Activated CD4-positive, alpha-beta T cell treated with anti-CD3 and anti-CD28 coated beads, Interleukin-2, amount 10 ng/mL, durations not matched to agents 7 days and 5 days (primary cell): Measurements from ENCODE around the gene ST6GAL1. TPM values are rescaled to one million over a fixed set of nuclear protein-coding genes. Genes with fewer than 3 reads are reported as not detected.
A peak's percentile ranks its signal among the peaks of the same experiment; 100 is the strongest.

Experiments
- CTCF ChIA-PET: fragments of 350-600 bp; sonication (Branson Sonifier 250); formaldehyde crosslinking; loops from one replicate; lab custom pipeline; 2021; ENCODE audit warnings: antibody characterized with exemption; lab: Charles Lee
- POLR2A ChIA-PET: fragments of 350-600 bp; sonication (Branson Sonifier 250); formaldehyde crosslinking; loops from one replicate; lab custom pipeline; 2021; ENCODE audit warnings: antibody characterized with exemption; lab: Charles Lee
- DNase-seq: peaks from one replicate; pipeline ENCODE4 v3.0.0-alpha.2; 2020
- H3K27ac Mint-ChIP-seq: one replicate; pipeline ENCODE4 v1.8.0; 2021; ENCODE audit warnings: mild to moderate bottlenecking, moderate library complexity, mixed read lengths
- H3K27me3 Mint-ChIP-seq: one replicate; pipeline ENCODE4 v1.8.0; 2021; ENCODE audit warnings: mixed read lengths
- H3K36me3 Mint-ChIP-seq: one replicate; pipeline ENCODE4 v1.8.0; 2021; ENCODE audit warnings: low read depth, mixed read lengths
- H3K4me1 Mint-ChIP-seq: one replicate; pipeline ENCODE4 v1.8.0; 2021; ENCODE audit warnings: mixed read lengths
- H3K4me3 Mint-ChIP-seq: one replicate; pipeline ENCODE4 v1.8.0; 2021; ENCODE audit warnings: mild to moderate bottlenecking, moderate library complexity, mixed read lengths
- H3K9me3 Mint-ChIP-seq: one replicate; pipeline ENCODE4 v1.8.0; 2021; ENCODE audit warnings: mixed read lengths
- total RNA-seq, 2 experiments: library from RNA; stranded (reverse); gene quantifications; one replicate each; pipeline ENCODE4 v1.2.3, GENCODE V29; 2021

ST6GAL1 gene
- total RNA-seq, 2 experiments from 2014 or later = 145 to 183 TPM

- no peak overlapping the region for H3K4me3 Mint-ChIP-seq
Observed at GRCh38 chr3:186920796-186921195, 9.5 kb upstream of the ST6GAL1 start.

GRCh38 chr3:186921578-186921977 lies 8.7 kb upstream of the ST6GAL1 start:
- no peak overlapping the region for H3K27ac Mint-ChIP-seq
- no peak for DNase-seq
- peaks cover 22% of the 10 kb centered on the region for H3K4me1 Mint-ChIP-seq
- H3K36me3 Mint-ChIP-seq = peaks cover 1% of the 10 kb centered on the region
- H3K27me3 Mint-ChIP-seq = no peaks in the 10 kb centered on the region
- H3K4me3 Mint-ChIP-seq = no peak overlapping the region
- POLR2A ChIA-PET = no interaction called here
- H3K9me3 Mint-ChIP-seq = no peaks in the 10 kb centered on the region
- CTCF ChIA-PET = interaction anchor here (0.6 to 5.3 kb wide), 7 partner anchors 7 to 1343 kb away, joined by 3 to 24 read pairs (median 3); partner anchors contain the start of gene RPL39L

More at GRCh38 chr3:186920796-186921195, 9.5 kb upstream of the ST6GAL1 start:
- Mint-ChIP-seq H3K4me1 (peaks cover 30% of the 10 kb centered on the region), H3K27ac (no peak overlapping the region), H3K27me3 (no peaks in the 10 kb centered on the region), H3K9me3 (no peaks in the 10 kb centered on the region), H3K36me3 (peaks cover 1% of the 10 kb centered on the region)
- DNase-seq = no peak
- ChIA-PET POLR2A (no interaction called here), CTCF (interaction anchor here (0.6 to 5.3 kb wide), 8 partner anchors 8 to 1332 kb away, joined by 3 to 24 read pairs (median 4); partner anchors contain the start of gene ST6GAL1)

GRCh38 chr3:186922224-186922623 lies 8.1 kb upstream of the ST6GAL1 start:
- ChIA-PET CTCF (interaction anchor here (0.8 to 5.3 kb wide), 2 partner anchors 12 to 217 kb away, joined by 3 to 24 read pairs; partner anchors contain the start of gene RPL39L), POLR2A (no interaction called here)
- Mint-ChIP-seq H3K4me3 (no peak overlapping the region), H3K9me3 (no peaks in the 10 kb centered on the region), H3K27ac (no peak overlapping the region), H3K36me3 (peaks cover 1% of the 10 kb centered on the region), H3K4me1 (peaks cover 19% of the 10 kb centered on the region), H3K27me3 (no peaks in the 10 kb centered on the region)
- DNase-seq = no peak

GRCh38 chr3:186922790-186923189 lies 7.5 kb upstream of the ST6GAL1 start:
- Mint-ChIP-seq H3K36me3 (peaks cover 1% of the 10 kb centered on the region), H3K9me3 (no peaks in the 10 kb centered on the region), H3K27ac (no peak overlapping the region), H3K27me3 (no peaks in the 10 kb centered on the region), H3K4me1 (peaks cover 15% of the 10 kb centered on the region), H3K4me3 (no peak overlapping the region)
- ChIA-PET POLR2A (no interaction called here), CTCF (interaction anchor here (0.8 to 5.3 kb wide), 2 partner anchors 13 to 41 kb away, joined by 4 to 24 read pairs; no protein-coding TSS in a partner anchor)
- no peak for DNase-seq

- Mint-ChIP-seq H3K4me1 (peaks cover 10% of the 10 kb centered on the region), H3K27me3 (no peaks in the 10 kb centered on the region), H3K27ac (no peak overlapping the region), H3K9me3 (peaks cover 3% of the 10 kb centered on the region), H3K36me3 (peaks cover 4% of the 10 kb centered on the region), H3K4me3 (no peak overlapping the region)
- POLR2A ChIA-PET = no interaction called here
- no peak for DNase-seq
- CTCF ChIA-PET = interaction anchor here (0.8 to 5.3 kb wide), 2 partner anchors 13 to 41 kb away, joined by 4 to 24 read pairs; no protein-coding TSS in a partner anchor
Observed at GRCh38 chr3:186923241-186923640, 7.1 kb upstream of the ST6GAL1 start.

GRCh38 chr3:186925826-186926225 lies 4.5 kb upstream of the ST6GAL1 start:
- no peak overlapping the region for H3K4me3 Mint-ChIP-seq
- CTCF ChIA-PET = interaction anchor here (1.0 to 1.3 kb wide), 2 partner anchors 15 to 24 kb away, joined by 3 to 4 read pairs; no protein-coding TSS in a partner anchor
- H3K27me3 Mint-ChIP-seq = no peaks in the 10 kb centered on the region
- no peak for DNase-seq
- POLR2A ChIA-PET = interaction anchor here (1.0 kb wide), 1 partner anchor 16 kb away, joined by 3 read pairs; no protein-coding TSS in a partner anchor
- H3K27ac Mint-ChIP-seq = no peak overlapping the region
- H3K4me1 Mint-ChIP-seq = peaks cover 13% of the 10 kb centered on the region
- peaks cover 5% of the 10 kb centered on the region for H3K36me3 Mint-ChIP-seq
- peaks cover 3% of the 10 kb centered on the region for H3K9me3 Mint-ChIP-seq

GRCh38 chr3:186929186-186929585 lies 1.1 kb upstream of the ST6GAL1 start:
- H3K27me3 Mint-ChIP-seq = no peaks in the 10 kb centered on the region
- H3K4me1 Mint-ChIP-seq = peaks cover 33% of the 10 kb centered on the region
- H3K9me3 Mint-ChIP-seq = peaks cover 3% of the 10 kb centered on the region
- ChIA-PET CTCF (interaction anchor here (1.4 to 1.6 kb wide), 3 partner anchors 9 to 24 kb away, joined by 3 to 5 read pairs (median 4); no protein-coding TSS in a partner anchor), POLR2A (no interaction called here)
- H3K4me3 Mint-ChIP-seq = peak overlapping the region; percentile 49
- no peak overlapping the region for H3K27ac Mint-ChIP-seq
- H3K36me3 Mint-ChIP-seq = peaks cover 27% of the 10 kb centered on the region
- DNase-seq = no peak

- H3K27me3 Mint-ChIP-seq = no peaks in the 10 kb centered on the region
- peak overlapping the region; percentile 88 for H3K4me3 Mint-ChIP-seq
- peaks cover 3% of the 10 kb centered on the region for H3K9me3 Mint-ChIP-seq
- ChIA-PET POLR2A (no interaction called here), CTCF (interaction anchor here (1.4 to 1.6 kb wide), 3 partner anchors 9 to 24 kb away, joined by 3 to 5 read pairs (median 4); no protein-coding TSS in a partner anchor)
- peaks cover 33% of the 10 kb centered on the region for H3K4me1 Mint-ChIP-seq
- H3K27ac Mint-ChIP-seq = peak overlapping the region; percentile 94
- H3K36me3 Mint-ChIP-seq = peaks cover 30% of the 10 kb centered on the region
- no peak for DNase-seq
Observed at GRCh38 chr3:186929685-186930084, 641 bp upstream of the ST6GAL1 start.

- peaks cover 40% of the 10 kb centered on the region for H3K36me3 Mint-ChIP-seq
- H3K4me1 Mint-ChIP-seq = peaks cover 41% of the 10 kb centered on the region
- ChIA-PET CTCF (interaction anchor here (0.6 to 2.7 kb wide), 18 partner anchors 10 to 219 kb away, joined by 3 to 10 read pairs (median 4); no protein-coding TSS in a partner anchor), POLR2A (interaction anchor here (1.0 to 2.2 kb wide), 4 partner anchors 22 to 146 kb away, joined by 3 to 10 read pairs (median 4); no protein-coding TSS in a partner anchor)
- H3K4me3 Mint-ChIP-seq = peak overlapping the region; percentile 88
- no peaks in the 10 kb centered on the region for H3K27me3 Mint-ChIP-seq
- peaks cover 6% of the 10 kb centered on the region for H3K9me3 Mint-ChIP-seq
- DNase-seq = peak; percentile 81
- H3K27ac Mint-ChIP-seq = peak overlapping the region; percentile 94
Observed at GRCh38 chr3:186930641-186931531, 560 bp downstream of the ST6GAL1 start.

- ChIA-PET CTCF (interaction anchor here (0.6 to 2.7 kb wide), 18 partner anchors 10 to 219 kb away, joined by 3 to 10 read pairs (median 4); no protein-coding TSS in a partner anchor), POLR2A (interaction anchor here (0.7 to 2.2 kb wide), 5 partner anchors 22 to 147 kb away, joined by 3 to 10 read pairs (median 4); no protein-coding TSS in a partner anchor)
- H3K9me3 Mint-ChIP-seq = peaks cover 6% of the 10 kb centered on the region
- no peaks in the 10 kb centered on the region for H3K27me3 Mint-ChIP-seq
- peaks cover 41% of the 10 kb centered on the region for H3K4me1 Mint-ChIP-seq
- peaks cover 40% of the 10 kb centered on the region for H3K36me3 Mint-ChIP-seq
- H3K27ac Mint-ChIP-seq = peak overlapping the region; percentile 94
- DNase-seq = peak; percentile 81
- peak overlapping the region; percentile 88 for H3K4me3 Mint-ChIP-seq
Observed at GRCh38 chr3:186931532-186932280, 1.4 kb downstream of the ST6GAL1 start.

GRCh38 chr3:186932281-186933181 lies 2.2 kb downstream of the ST6GAL1 start:
- peaks cover 46% of the 10 kb centered on the region for H3K36me3 Mint-ChIP-seq
- CTCF ChIA-PET = interaction anchor here (0.6 to 2.7 kb wide), 11 partner anchors 13 to 965 kb away, joined by 3 to 10 read pairs (median 6); no protein-coding TSS in a partner anchor
- peak; percentile 9 for DNase-seq

More at GRCh38 chr3:186932281-186933181, 2.2 kb downstream of the ST6GAL1 start:
- peak overlapping the region; percentile 88 for H3K4me3 Mint-ChIP-seq
- H3K9me3 Mint-ChIP-seq = peaks cover 6% of the 10 kb centered on the region
- H3K4me1 Mint-ChIP-seq = peaks cover 45% of the 10 kb centered on the region
- POLR2A ChIA-PET = interaction anchor here (0.7 to 2.2 kb wide), 2 partner anchors 83 to 111 kb away, joined by 4 to 10 read pairs; no protein-coding TSS in a partner anchor
- H3K27me3 Mint-ChIP-seq = no peaks in the 10 kb centered on the region
- H3K27ac Mint-ChIP-seq = peak overlapping the region; percentile 94
